Skin of body (tissue), 2 donors: ENCODE measurements around the gene STAM. TPM values are rescaled to one million over a fixed set of nuclear protein-coding genes. Genes with fewer than 3 reads are reported as not detected.

Source experiments
- DNase-seq: peaks from one replicate; lab custom pipeline; 2025; lab: John Stamatoyannopoulos, UW
- total RNA-seq: library from RNA; depleted of rRNA; stranded (reverse); fragments of >200 nt; gene quantifications from one replicate; pipeline ENCODE4 v1.2.3, GENCODE V29; 2014

STAM gene
- total RNA-seq, 1 donor from 2014 or later = 26.6 TPM

DNA sequence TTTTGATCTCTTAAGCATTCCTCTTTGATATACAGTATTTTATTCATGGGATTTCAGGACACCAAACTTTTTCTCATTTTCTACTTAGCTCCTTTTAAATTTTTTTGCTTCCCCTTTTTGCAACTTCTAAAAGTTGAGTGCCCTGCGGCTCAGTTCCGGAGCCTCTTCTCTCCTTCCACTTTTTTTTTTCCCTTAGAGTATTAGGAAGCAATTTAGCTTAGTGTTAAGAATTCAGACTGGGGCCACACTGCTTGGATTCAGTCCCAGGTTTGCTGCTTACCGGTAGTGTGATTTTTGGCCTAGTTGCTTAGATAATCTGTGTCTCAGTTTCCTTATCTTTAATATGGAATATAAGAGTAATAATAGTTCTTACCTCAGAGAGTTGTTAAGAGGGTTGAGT, 3.4 kb downstream of the STAM start:
- no peak for DNase-seq

DNA sequence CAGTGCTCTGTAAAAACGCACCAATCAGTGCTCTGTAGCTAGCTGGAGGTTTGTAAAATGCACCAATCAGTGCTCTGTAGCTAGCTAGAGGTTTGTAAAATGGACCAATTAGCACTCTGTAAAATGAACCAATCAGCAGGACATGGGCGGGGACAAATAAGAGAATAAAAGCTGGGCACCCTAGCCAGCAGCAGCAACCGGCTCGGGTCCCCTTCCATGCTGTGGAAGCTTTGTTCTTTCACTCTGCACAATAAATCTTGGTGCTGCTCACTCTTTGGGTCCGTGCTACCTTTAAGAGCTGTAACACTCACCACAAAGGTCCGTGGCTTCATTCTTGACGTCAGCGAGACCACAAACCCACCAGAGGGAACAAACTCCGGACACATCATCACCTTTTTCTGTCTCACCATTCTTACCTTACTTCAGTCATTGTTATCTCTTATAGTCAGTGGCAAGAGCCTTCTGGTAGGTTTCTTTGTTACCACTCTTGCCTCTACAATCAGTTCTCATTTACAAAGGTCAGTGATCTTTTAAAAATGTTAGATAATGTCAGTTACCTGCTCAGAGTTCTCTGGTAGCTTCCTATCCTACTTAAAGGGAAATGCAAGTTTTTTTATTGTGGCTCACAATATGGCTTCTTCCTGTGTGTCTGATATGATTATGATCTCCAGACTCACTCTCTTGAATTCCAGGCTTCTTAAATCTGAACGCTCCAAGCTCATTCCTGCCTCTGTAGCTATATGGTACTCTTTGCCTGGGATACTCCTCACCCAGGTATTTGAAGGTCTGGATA, 4.5 kb downstream of the STAM start:
- DNase-seq = no peak

DNA sequence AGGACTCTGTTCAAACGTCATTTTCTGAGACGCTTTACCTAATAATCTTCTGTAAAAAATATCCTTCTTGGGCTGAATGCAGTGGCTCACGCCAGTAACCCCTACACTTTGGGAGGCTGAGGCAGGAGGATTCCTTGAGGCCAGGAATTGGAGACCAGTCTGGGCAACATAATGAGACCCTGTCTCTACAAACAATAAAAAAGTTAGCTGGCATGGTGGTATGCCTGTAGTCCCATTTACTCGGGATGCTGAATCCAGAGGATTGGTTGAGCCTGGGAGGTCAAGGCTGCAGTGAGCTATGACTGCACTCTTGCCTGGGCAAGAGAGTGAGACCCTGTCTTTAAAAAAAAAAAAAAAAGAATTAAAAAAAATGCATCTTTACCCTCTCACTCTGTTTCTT, 5.1 kb downstream of the STAM start:
- no peak for DNase-seq

DNA sequence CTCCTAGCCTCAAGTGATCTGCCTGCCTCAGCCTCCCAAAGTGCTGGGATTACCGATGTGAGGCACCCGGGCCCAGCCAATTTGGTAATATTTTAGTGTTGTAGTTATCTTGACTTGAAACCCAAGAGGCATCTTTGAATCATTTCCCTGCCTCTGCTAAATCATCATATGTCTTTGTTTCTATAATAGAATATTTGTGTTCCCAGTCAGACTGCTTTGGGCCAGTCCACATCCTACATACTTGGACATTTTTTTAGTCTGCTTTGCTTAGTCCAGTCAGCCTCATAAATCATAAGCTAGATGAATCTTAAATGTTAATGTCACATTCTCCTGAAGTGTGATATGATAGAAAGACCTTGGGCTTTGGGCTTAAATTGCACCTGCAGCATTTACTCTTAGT, 5.9 kb downstream of the STAM start:
- DNase-seq = no peak

DNA sequence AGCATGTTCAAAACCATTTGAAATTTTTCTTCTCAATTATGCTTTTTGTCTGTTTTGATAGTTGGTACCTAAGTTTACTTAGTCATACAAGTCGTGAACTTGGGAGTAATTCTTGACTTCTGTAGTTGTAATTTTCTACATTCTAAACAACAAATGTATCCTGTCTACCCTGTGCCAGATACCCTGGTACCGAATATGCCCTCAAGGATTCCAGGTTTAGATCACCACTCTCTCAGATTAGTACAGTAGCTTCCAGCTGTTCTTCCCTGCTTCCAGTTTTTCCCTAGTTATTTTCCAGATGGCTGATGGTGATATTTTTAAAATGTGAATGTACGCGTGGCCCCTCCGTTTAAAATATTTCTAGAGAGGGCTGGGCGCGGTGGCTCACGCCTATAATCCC, 6.5 kb downstream of the STAM start:
- no peak for DNase-seq

DNA sequence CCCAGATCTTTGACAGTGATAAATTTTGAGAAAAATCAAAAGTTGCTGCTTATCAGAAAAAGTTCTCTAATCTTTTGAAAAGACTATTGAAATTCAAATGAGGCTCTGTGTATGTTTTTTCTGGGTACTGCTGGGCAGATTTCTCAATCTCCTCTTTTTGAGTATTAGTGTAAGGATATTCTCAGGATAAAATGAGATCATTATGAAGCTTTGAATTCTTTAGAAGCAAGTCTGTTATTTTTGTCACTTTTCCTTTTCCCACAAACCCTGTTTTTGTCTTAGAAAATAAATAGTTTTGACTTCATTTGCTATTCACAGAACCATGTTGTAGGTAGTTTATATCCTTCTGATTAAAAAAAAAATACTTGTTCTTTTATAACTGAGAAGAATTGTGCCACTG, 7.9 kb downstream of the STAM start:
- no peak for DNase-seq

DNA sequence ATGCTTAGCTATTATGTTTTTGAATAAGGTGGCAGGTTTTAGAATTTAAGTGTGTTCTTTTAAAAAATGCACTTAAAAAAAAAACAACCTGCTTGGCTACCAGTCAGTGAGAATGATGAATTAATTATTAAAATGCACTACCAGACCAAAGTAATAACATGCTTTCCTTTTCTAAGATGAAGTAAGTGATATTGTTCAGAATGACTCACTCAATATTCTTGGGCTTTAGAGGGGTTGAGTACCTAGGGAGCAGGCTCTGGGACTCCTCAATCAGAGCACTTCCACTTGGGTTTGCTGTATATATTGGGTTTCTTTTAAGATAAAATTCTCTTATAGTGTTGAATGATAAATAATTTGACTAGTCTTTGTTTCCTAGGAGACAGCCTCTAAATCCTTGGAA, 8.6 kb downstream of the STAM start:
- no peak for DNase-seq

DNA sequence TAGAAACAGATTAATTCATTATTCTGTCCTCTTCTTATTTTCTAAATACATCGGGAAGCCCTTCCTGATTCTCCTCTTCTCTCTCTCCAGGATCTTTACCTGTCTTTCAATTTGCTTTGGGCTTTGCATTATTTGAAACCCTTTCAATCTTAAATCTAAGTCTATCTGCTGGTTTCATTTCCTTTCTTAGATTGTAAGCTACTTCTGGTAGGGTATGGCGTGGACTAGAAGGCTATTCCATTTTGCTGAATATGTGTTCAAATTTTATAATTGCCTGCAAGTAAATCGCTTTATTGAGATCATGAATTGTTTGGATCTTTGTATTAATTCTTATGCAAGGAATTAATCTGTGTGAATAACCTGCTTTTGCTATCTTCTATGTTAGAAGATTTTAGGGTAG, 11.1 kb downstream of the STAM start:
- no peak for DNase-seq

DNA sequence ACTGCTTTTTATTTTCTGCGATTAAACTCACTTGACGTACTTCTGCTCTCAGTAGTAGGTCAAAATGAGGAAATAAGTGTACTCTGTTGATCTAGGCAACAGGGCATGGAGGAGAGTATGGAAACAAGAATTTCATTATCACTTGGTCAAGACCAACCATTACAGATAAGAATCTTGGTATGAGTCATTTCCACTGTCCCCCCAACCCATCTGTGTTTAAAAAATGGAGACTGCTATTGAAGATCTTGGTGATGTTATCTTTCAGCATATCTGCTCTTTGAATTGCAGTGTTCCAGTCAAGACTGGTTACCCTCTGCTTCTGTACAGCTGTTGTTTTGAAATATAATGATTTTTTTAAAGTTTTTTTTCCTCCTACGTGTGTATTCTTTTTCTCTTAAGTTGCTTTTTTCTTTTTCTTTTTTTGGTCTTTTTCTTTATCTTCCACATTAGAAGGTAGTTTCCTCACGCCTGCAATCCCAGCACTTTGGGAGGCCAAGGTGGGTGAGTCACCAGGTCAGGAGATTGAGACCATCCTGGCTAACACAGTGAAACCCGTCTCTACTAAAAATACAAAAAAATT, 11.7 kb downstream of the STAM start:
- DNase-seq = no peak

DNA sequence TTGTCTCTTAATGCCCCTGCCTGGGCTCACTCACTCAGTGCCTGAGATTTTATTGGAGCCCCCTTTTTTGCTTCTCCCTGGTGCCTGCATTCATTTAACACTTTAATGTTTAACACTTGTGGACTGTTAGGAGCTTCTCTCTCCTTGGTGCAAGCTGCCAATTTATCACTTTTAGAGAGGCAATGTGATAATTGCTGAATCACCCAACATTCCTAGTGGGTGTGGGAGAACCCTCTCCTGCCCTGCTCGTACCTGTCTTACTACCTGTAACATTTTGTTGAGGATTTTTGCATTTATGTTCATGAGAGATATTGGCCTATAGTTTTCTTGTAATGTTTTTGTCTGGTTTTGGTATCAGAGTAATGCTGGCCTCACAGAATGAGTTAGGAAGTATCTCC, 13.2 kb downstream of the STAM start:
- DNase-seq = no peak

DNA sequence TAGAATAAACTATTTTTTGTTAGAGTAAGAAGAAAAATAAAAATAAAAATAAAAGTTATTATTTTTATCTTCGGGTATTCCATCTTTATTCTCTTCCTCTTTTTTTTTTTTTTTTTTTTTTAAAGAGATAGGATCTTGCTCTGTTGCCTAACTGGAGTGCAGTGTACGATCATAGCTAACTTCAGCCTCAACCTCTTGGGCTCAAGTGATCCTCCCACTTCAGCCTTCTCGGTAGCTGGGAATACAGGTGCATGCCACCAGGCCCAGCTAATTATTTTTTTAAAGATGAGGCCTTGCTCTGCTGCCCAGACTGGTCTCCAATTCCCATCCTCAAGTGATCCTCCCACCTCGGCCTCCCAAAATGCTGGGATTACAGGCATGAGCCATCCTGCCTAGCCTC, 15.4 kb downstream of the STAM start:
- no peak for DNase-seq

DNA sequence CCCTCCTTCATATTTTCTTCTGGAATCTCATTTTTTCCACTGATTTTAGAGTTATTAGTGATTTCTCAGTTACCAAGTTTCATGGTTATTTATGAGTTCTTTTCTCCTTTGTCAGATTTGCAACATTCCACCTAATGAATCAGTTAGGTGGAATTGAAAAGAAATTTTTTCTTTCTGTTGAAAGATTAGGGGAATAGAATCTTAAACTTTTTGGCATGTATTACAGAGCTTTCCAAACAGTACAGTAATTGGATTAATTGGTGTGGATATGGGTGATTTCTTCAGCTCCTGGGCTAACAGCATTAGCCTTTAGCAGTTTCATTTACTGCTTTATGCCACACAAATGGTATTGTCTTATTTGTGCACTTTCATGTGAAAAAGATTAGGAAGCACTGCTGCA, 17.0 kb downstream of the STAM start:
- no peak for DNase-seq

DNA sequence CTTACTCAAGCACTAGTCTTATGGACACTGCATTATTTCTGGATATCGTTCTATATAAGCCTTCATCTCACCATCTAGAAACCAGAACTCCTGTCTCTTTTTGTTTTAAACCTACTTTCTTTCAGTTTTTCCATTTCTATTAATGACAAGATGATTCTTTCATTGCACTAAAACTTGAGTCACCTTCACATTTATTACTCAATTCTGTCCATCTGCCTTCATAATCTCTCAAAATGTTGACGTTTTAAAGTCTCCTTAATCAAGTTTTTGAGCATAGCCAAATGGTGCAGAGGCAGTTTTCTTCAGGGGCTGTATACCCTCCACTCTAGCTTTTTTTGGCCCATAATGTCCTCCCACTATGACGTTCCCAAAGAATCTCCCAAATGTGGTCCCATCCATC, 17.6 kb downstream of the STAM start:
- no peak for DNase-seq

DNA sequence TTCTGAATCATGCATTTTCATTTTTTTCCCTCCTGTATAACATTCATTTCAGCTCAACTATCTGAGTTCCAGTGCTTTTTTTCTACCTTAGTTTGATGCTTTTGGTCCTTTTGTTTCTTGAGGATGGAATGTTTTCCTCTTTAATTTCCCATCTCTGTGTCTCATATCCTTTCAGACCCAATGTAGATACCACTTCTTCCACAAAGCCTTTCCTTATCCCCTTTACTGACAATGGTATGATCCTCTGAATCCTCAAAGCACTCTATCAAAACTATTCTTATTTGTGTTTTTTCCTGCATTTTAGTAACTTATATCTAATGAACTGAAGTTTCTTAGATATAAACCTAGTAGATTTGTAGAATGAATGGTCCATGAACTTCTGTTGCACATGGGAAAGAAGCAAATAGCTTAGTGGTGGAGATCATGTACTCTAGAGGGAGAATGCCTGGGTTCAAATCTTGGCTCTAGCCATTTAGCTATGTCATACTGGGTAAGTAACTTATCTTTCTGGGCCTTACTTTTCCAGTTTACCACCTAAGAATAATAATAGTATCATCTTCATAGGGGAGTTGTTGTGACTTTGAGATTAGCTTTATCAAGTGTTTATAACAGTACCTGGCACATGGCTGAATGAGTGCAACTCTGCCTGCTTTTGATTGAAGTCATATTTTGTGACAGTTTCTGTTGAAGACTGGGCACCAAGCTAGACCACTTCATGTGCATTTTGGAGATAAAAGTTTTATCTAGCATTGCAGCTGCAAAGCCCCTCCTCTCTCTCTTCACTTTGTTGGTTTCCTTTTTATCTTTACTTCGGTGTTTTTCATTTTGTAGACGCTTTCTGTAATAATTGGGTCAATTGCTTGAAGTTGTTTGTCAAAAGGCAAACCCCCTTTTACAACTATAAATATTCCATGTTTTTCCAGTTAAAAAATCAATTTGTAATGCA, 18.5 kb downstream of the STAM start:
- DNase-seq = no peak

DNA sequence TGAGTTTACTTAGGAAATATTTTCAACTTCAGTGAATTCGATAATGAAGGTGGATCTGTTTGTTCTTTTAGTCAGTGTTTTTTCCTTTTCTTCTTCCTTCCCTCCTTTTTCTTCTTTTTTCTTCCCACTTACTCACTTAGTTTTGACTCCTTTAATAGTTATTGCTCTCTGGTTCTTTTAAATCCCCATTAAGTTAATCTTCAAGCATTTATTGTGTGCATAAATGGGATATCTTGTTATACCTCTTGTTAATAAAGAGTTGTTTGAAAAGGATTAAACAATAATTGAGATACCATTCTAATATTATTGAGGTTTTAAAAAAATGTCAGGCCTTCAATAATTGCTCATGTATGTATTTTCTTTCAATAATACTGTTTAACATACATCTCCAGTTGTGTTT, 19.5 kb downstream of the STAM start:
- DNase-seq = no peak

DNA sequence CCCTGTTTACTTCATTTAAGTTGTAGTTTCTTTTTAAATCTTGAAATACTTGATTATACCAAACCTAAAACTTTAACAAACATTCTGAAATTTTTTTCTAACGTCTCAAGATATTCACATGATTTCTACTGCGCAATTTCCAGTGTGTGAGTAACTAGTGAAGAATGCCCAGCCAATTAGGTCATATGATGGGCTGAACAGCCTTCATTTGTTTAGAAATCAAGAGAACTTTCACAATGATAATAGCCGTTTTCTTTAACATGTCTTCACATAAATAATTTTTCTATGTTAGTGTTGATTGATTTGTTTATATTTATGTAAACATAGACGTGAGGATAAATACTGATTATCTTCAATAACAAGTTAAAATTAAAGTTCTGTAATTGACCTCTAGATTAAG, 21.8 kb downstream of the STAM start:
- DNase-seq = no peak

DNA sequence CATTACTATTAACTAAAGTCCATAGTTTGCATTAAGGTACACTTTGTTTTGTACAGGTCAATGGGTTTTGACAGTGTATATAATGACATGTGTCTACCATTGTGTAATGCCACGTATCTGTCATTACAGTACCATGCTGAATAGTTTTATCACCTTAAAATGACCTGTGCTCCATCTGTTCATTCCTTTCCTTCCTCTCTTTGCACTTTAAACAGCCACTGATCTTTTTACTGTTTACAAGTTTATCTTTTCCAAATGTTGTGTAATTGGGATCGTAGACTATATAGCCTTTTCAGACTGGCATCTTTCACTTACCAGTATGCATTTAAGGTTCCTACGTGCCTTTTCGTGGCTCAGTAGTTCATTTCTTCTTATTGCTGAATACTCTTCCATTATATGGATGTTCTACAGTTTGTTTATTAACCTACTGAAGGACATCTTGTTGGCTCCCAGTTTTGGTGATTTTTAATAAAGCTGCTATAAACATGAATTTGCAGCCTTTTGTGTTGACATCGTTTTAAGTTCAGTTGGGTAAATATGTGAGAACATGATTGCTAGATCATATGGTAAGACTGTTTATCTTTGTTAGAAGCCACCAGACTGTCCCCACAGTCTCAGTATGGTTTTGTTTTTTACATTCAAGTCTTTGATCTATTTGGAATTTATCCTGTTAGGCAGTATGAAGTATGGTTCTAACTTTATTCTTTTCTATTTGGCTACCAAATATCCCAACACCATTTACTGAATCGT, 24.7 kb downstream of the STAM start:
- no peak for DNase-seq

DNA sequence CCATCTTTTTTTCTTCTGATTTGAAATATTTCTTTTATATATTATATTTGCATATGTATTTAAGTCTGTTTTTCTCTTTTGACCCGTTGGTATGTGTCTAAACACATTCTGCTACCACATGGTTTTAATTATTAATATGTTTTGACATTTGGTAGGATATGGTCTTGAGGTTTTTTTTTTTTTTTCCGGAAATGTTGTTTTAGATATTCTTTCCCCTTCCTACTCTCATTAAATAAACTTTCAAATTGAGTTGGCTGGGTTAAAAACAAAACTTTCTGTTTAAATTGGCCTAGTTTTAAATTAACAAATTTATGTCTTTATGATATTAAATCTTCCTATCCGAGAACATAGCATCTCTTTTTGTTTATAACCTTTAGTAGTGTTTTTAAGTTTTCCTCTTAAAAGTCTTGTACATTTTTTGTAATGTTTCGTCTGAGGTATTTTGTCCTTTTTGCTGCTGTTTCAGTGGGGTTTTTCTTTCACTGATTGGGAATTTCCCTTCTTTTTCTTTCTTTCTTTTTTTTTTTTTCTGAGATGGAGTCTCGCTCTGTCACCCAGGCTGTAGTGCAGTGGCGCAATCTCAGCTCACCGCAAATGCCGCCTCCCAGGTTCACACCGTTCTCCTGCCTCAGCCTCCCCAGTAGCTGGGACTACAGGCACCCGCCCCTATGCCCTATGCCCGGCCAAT, 25.4 kb downstream of the STAM start:
- DNase-seq = no peak

DNA sequence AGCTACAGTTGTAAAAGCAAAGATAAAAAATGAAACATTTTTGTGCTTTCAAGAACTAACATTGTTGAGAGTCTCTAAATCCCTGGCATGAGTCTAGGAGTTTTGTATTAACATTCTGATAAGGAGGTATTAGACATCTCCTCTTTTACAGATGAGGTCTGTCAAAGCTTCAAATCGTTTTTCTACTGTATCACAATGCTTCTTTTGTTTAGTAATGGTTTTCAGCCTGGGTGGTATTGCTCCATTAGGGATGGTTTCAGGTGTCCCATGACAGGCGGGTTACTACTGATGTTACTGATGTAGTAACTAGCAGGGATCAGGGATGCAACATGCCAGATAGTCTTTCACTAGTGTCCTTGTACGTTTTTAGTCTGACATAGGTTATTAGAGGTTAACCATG, 27.4 kb downstream of the STAM start:
- DNase-seq = no peak

DNA sequence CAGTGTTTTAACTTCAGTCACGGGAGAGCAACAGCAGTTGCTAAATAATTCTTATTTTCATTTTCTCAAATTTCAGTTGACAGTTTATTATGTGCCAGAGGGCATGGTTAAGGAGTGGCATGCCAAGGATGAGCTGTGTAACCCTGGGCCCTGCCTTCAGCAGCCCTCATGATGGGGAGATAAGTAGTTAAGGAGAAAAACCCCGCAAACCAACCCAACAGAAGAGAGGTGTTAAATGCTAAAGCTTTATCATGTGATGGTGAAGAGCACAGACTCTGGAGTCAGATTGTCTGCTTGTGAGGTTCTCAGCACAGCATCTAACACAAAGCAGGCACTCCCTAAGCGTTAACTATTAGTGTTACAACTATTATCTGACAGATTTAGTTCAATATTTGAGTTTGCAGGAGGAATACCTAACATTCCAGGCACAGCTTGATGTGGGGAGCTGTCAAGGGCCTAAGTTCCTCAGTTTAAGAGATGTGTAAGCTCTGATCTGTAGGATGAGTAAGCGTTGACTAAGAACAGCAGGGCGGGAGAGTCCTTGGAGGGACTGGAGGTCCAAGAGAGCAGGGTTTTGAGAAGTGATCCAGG, 29.6 kb downstream of the STAM start:
- DNase-seq = no peak

DNA sequence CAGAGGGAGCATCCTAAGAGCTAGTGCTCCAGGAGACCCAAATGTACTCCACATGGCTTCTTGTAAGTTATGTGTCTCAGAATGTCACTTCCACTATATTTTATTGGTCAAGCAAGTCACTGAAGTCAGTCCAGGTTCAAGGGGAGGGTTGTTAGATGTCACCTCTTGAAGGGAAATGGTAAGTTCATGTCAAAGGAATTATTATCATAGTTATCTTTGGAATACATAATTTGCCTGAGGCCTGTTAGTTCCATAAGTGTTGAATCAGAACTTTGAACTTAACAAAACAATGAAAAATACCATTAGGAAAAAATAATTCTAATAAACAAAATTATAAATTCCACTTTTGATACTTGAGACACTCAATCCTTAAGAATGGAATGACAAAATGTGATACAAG, 30.6 kb downstream of the STAM start:
- no peak for DNase-seq
